HEK293T (cell line): ENCODE results near the gene STIP1.

Experiments used
- ARNT ChIP-seq: fragments of 450-650 bp; IDR thresholded peaks from 2 replicates; pipeline ENCODE4 v1.6.1; 2017; ENCODE audit warnings: mild to moderate bottlenecking
- BHLHE40 ChIP-seq: fragments of 450-650 bp; IDR thresholded peaks from 2 replicates; pipeline ENCODE4 v1.6.1; 2016; ENCODE audit warnings: mild to moderate bottlenecking, moderate library complexity, borderline replicate concordance
- FOXA1 ChIP-seq: fragments of 450-650 bp; IDR thresholded peaks from 2 replicates; pipeline ENCODE4 v1.6.1; 2016; ENCODE audit warnings: mild to moderate bottlenecking
- FOXK2 ChIP-seq: fragments of 450-650 bp; IDR thresholded peaks from 2 replicates; pipeline ENCODE4 v1.6.1; 2016; ENCODE audit warnings: mild to moderate bottlenecking
- FOXM1 ChIP-seq: fragments of 450-650 bp; IDR thresholded peaks from 2 replicates; pipeline ENCODE4 v1.6.1; 2017; ENCODE audit warnings: mild to moderate bottlenecking, borderline replicate concordance
- HDGF ChIP-seq: fragments of 450-650 bp; IDR thresholded peaks from 2 replicates; pipeline ENCODE4 v1.6.1; 2017; ENCODE audit warnings: antibody characterized with exemption, borderline replicate concordance
- L3MBTL2 ChIP-seq: fragments of 450-650 bp; conservative IDR thresholded peaks from 2 replicates; pipeline ENCODE4 v1.6.1; 2016; ENCODE audit warnings: mild to moderate bottlenecking
- LEF1 ChIP-seq: fragments of 450-650 bp; IDR thresholded peaks from 2 replicates; pipeline ENCODE4 v1.6.1; 2017; ENCODE audit warnings: mild to moderate bottlenecking, borderline replicate concordance
- NFRKB ChIP-seq: fragments of 450-650 bp; IDR thresholded peaks from 2 replicates; pipeline ENCODE4 v1.6.1; 2016; ENCODE audit warnings: mild to moderate bottlenecking, moderate library complexity
- SP1 ChIP-seq: fragments of 450-650 bp; IDR thresholded peaks from 2 replicates; pipeline ENCODE4 v1.6.1; 2017
- SUZ12 ChIP-seq: fragments of 450-650 bp; IDR thresholded peaks from 2 replicates; pipeline ENCODE4 v1.6.1; 2016; ENCODE audit warnings: mild to moderate bottlenecking
- TARDBP ChIP-seq: fragments of 450-650 bp; IDR thresholded peaks from 2 replicates; pipeline ENCODE4 v1.6.1; 2016
- ZNF384 ChIP-seq: fragments of 450-650 bp; IDR thresholded peaks from 2 replicates; pipeline ENCODE4 v1.6.1; 2016
- TF ChIP-seq, protein P1 (sequence below): fragments of 450-650 bp; IDR thresholded peaks from 2 replicates; pipeline ENCODE4 v1.6.1; 2016

DNA sequence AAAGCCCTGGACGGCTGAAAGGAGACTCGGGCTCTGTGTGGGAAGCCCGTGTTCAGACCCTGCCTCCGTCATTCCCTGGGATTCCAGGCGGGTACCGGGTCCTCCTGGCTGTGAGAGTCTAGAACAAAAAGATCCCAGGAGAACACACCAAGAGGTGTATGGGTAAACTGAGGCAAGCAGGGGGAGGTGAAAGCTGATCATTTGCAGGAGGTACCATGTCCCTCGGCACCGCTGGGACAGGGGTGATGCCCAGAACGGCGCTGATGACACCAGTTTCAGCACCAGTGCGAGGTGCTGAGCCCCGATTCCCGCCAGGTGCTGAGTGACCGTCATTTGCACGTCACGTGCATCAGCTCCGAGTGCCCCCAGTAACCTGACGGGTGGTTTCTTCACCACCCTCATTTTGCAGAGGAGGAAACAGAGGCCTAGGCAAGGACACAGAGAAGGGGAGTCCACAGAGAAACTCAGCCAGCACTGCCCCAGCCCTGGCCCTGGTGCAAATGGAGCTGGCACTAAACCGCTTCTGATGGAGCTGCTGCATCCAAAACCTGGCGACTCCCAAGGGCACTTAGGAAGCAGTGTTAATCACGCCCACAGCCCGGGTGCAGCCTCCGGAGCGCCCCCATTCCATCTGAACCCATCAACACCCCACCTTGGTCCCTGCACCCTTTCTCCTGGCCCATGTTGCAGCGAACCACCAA, 36.9 kb upstream of the STIP1 start:
- TF ChIP-seq SUZ12 (no peak), SP1 (no peak), L3MBTL2 (no peak), FOXA1 (no peak), LEF1 (no peak), ARNT (no peak), ZNF384 (no peak), BHLHE40 (no peak), FOXM1 (no peak), HDGF (no peak), TARDBP (no peak), FOXK2 (no peak), NFRKB (no peak)
- TF ChIP-seq, protein P1, sequence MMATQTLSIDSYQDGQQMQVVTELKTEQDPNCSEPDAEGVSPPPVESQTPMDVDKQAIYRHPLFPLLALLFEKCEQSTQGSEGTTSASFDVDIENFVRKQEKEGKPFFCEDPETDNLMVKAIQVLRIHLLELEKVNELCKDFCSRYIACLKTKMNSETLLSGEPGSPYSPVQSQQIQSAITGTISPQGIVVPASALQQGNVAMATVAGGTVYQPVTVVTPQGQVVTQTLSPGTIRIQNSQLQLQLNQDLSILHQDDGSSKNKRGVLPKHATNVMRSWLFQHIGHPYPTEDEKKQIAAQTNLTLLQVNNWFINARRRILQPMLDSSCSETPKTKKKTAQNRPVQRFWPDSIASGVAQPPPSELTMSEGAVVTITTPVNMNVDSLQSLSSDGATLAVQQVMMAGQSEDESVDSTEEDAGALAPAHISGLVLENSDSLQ = no peak
